Fibroblast of pulmonary artery (primary cell): ENCODE results near the gene NPAS3.
"Not testable (repeated sequence)": the region's sequence is repeated elsewhere in the genome, so short reads cannot be mapped to it uniquely, and the experiment has no call there.

Source experiments
- DNase-seq: peaks from one replicate; pipeline ENCODE4 v3.0.0-alpha.2; 2010; ENCODE audit warnings: low read depth
- H3K4me3 ChIP-seq: replicated peaks from 2 replicates; pipeline ENCODE4 v1.5.1; 2011; ENCODE audit warnings: low read depth, mild to moderate bottlenecking, control low read depth, low read length, moderate library complexity
- TF ChIP-seq, protein P1 (sequence below): IDR thresholded peaks from 2 replicates; pipeline ENCODE4 v1.5.1; 2011; ENCODE audit warnings: mild to moderate bottlenecking, control low read depth, low read length, inconsistent platforms; ENCODE audit errors: missing control alignments

NPAS3 gene

GRCh38 chr14:33068040-33068439 is 129.4 kb downstream of the NPAS3 start:
- H3K4me3 ChIP-seq, result no peak overlapping the region
- DNase-seq, result no peak
- TF ChIP-seq, protein P1, sequence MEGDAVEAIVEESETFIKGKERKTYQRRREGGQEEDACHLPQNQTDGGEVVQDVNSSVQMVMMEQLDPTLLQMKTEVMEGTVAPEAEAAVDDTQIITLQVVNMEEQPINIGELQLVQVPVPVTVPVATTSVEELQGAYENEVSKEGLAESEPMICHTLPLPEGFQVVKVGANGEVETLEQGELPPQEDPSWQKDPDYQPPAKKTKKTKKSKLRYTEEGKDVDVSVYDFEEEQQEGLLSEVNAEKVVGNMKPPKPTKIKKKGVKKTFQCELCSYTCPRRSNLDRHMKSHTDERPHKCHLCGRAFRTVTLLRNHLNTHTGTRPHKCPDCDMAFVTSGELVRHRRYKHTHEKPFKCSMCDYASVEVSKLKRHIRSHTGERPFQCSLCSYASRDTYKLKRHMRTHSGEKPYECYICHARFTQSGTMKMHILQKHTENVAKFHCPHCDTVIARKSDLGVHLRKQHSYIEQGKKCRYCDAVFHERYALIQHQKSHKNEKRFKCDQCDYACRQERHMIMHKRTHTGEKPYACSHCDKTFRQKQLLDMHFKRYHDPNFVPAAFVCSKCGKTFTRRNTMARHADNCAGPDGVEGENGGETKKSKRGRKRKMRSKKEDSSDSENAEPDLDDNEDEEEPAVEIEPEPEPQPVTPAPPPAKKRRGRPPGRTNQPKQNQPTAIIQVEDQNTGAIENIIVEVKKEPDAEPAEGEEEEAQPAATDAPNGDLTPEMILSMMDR, result no peak

- no peak for DNase-seq
- TF ChIP-seq, protein P1, result no peak
- no peak overlapping the region for H3K4me3 ChIP-seq
These were observed 129.9 kb downstream of the NPAS3 start for GRCh38 chr14:33068626-33069025.

GRCh38 chr14:33070475-33070874 is 131.8 kb downstream of the NPAS3 start:
- DNase-seq, result no peak
- no peak overlapping the region for H3K4me3 ChIP-seq
- TF ChIP-seq, protein P1, result no peak

DNA sequence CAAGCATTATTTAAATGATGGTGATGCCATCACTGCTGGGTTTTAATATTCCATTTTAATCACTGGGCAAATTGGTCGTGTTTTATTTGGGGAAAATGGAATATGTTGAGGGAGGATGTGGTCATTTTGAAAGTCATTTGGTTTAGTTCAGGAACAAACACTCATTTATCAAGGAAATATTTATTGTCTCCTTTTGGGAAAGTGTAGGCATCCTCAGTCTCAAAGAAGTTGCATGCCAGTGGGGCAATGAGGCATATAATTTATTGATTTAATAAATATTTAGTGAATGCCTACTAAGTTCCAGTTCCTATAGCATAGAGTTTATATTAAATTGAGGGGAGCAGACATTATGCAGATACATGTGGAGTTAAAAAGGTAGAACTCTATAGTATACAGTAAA is 134.3 kb downstream of the NPAS3 start:
- H3K4me3 ChIP-seq, result no peak overlapping the region
- no peak for DNase-seq
- TF ChIP-seq, protein P1, result no peak

GRCh38 chr14:33081259-33081658 is 142.6 kb downstream of the NPAS3 start:
- TF ChIP-seq, protein P1, result no peak
- no peak for DNase-seq
- H3K4me3 ChIP-seq, result no peak overlapping the region

- TF ChIP-seq, protein P1, result no peak
- H3K4me3 ChIP-seq, result no peak overlapping the region
- DNase-seq, result no peak
These were observed 147.1 kb downstream of the NPAS3 start for GRCh38 chr14:33085799-33086198.

DNA sequence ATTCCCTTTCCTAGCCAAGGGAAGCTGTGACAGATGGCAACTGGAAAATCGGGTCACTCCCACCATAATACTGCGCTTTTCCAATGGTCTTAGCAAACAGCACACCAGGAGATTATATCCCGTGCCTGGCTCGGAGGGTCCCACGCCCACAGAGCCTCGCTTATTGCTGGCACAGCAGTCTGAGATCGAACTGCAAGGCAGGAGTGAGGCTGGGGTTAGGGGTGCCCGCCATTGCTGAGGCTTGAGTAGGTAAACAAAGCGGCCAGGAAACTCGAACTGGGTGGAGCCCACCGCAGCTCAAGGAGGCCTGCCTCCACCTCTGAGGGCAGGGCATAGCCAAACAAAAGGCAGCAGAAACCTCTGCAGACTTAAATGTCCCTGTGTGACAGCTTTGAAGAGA is 149.6 kb downstream of the NPAS3 start:
- not testable (repeated sequence) for H3K4me3 ChIP-seq, DNase-seq

DNA sequence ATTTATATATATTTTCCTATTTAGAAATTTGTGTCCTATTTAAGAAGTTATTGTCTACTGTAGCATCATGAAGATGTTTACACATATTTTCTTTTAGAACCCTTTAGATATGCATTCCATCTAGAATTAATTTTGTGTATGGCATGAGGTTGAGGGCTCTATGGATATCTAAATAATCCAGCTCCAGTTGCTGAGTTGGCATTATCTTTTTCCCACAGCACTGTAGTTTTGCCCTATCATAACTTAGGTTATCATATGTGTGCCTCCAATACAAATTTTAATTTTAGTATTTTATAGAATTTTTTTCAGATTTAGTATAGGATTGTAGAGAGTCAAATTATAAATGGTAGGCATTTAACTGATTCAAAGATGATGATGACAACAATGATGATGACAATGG is 159.3 kb downstream of the NPAS3 start:
- TF ChIP-seq, protein P1, result no peak
- H3K4me3 ChIP-seq, result no peak overlapping the region
- DNase-seq, result no peak
